ENCODE data around the gene UBE2D2. TPM values are rescaled to one million over a fixed set of nuclear protein-coding genes. Genes with fewer than 3 reads are reported as not detected.

The UBE2D2 gene
- total and polyA plus RNA-seq, 9 donors: 66.8 to 230 (median 117) TPM

DNA sequence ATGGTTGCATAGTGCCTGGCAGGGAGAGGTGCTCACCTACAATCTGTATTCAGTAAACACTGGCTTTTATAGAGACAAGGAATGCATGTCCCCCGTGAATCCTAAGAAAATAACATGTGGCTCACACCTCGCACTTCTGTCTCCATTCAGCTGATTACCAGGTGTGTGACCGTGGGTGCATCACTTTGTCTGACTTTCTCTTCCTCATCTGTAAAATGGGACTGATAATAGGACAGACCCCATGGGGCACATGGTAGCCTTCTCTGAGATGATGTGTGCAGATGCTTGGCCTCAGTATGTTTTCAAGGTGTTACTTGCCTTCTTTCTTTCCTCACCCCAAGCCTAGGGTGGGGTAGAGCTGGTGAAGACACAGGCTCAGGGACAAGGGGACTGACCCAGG, 93.3 kb downstream of the UBE2D2 start:
- H3K36me3 ChIP-seq: no peaks in the 10 kb centered on the region
- 91 to 97% (median 94%) methylated on average over 3 of the region's 3 CpGs for WGBS, 3 donors
- H3K27me3 ChIP-seq: peaks cover 2% of the 10 kb centered on the region
- no peak for DNase-seq
- H3K4me3 ChIP-seq: no peak overlapping the region
- TF ChIP-seq, protein P1, sequence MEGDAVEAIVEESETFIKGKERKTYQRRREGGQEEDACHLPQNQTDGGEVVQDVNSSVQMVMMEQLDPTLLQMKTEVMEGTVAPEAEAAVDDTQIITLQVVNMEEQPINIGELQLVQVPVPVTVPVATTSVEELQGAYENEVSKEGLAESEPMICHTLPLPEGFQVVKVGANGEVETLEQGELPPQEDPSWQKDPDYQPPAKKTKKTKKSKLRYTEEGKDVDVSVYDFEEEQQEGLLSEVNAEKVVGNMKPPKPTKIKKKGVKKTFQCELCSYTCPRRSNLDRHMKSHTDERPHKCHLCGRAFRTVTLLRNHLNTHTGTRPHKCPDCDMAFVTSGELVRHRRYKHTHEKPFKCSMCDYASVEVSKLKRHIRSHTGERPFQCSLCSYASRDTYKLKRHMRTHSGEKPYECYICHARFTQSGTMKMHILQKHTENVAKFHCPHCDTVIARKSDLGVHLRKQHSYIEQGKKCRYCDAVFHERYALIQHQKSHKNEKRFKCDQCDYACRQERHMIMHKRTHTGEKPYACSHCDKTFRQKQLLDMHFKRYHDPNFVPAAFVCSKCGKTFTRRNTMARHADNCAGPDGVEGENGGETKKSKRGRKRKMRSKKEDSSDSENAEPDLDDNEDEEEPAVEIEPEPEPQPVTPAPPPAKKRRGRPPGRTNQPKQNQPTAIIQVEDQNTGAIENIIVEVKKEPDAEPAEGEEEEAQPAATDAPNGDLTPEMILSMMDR (IDR thresholded peaks at IDR 0.05): no peak
- TF ChIP-seq EP300 (IDR thresholded peaks at IDR 0.05) (no peak), POLR2A (IDR thresholded peaks at IDR 0.05) (no peak)
- no peaks in the 10 kb centered on the region for H3K9me3 ChIP-seq
- intact Hi-C loops (cut with DNase I): no loop called here
- H3K4me1 ChIP-seq (ENCODE audit: insufficient read depth): peaks cover 26% of the 10 kb centered on the region
- no peak overlapping the region for H3K27ac ChIP-seq

DNA sequence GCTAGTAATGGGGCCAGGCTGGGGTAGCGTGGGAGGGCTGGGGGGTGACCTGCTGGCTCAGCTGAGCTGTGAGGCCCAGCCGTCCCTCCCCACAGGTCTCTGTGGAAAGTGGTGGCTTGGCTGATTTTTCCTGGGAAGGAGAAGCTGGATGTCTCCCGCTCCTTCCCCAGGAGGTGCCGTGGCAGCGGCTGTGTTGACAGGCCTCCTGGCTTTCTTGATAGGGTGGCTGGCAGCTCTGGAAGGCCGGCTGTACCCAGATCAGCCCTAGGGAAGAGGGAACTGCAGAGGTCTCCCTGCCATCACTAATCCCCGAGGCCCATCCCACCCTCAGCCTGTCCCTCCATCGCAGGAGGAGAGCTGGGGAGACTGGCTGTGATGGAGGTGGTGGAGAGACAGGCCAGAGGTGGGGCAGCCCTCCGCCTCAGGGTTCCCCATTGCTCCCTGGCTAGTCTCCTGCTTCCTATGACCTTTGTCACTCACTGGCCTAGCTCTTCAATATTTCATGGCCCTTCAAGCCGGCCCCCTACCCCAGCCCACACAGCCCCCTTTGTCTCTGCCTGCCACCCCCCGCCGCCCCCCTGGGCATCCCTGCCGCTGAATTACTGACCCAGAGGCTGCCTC, 93.8 kb downstream of the UBE2D2 start:
- H3K9me3 ChIP-seq: no peaks in the 10 kb centered on the region
- H3K36me3 ChIP-seq: no peaks in the 10 kb centered on the region
- TF ChIP-seq, protein P1 (IDR thresholded peaks at IDR 0.05): no peak
- no peak for TF ChIP-seq EP300 (IDR thresholded peaks at IDR 0.05)
- no peak for TF ChIP-seq POLR2A (IDR thresholded peaks at IDR 0.05)
- H3K27me3 ChIP-seq: peaks cover 2% of the 10 kb centered on the region
- peaks cover 24% of the 10 kb centered on the region for H3K4me1 ChIP-seq (ENCODE audit: insufficient read depth)
- DNase-seq: no peak
- H3K4me3 ChIP-seq: no peak overlapping the region
- H3K27ac ChIP-seq: peak overlapping the region in 1 of 2 donors; percentile 23
- WGBS, 3 donors: 85 to 91% (median 87%) methylated on average over 13 of the region's 13 CpGs
- intact Hi-C loops (cut with DNase I): no loop called here

DNA sequence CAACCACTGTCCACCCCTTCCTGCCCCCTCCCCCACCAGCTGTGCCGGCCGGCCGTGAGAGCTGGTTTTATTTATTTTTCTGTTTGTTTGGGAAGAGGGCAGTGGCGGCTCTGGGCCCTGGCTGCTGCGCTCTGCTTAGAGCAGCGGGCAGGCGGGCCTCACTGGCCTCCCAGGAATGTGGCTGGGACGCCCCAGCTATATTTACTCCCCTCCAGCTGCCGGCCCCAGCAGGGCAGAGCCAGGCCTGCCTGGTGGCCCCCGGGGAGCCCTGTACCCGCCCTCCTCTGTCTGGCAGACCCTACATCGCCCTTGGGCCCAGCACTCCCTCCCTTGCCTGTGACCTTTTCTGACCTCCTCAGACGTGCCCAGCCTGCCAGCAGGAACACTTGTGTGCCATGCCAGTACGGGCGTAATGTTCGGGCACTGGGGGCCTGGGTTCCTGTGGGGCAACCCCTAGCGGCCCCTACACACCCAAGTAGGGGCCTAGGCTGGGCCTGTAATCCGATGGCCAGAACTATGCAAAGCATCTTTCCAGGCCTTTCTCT, 94.7 kb downstream of the UBE2D2 start:
- TF ChIP-seq POLR2A (IDR thresholded peaks at IDR 0.05): no peak
- no peak for TF ChIP-seq EP300 (IDR thresholded peaks at IDR 0.05)
- H3K27ac ChIP-seq: peak overlapping the region in 1 of 2 donors; percentile 23
- 21 to 35% (median 29%) methylated on average over 17 to 18 of the region's 18 CpGs for WGBS, 3 donors
- H3K27me3 ChIP-seq: peaks cover 2% of the 10 kb centered on the region
- H3K4me3 ChIP-seq: no peak overlapping the region
- intact Hi-C loops (cut with DNase I): no loop called here
- peak in 1 of 5 donors; percentile 46 for DNase-seq
- H3K9me3 ChIP-seq: no peaks in the 10 kb centered on the region
- peaks cover 29% of the 10 kb centered on the region for H3K4me1 ChIP-seq (ENCODE audit: insufficient read depth)
- H3K36me3 ChIP-seq: no peaks in the 10 kb centered on the region

DNA sequence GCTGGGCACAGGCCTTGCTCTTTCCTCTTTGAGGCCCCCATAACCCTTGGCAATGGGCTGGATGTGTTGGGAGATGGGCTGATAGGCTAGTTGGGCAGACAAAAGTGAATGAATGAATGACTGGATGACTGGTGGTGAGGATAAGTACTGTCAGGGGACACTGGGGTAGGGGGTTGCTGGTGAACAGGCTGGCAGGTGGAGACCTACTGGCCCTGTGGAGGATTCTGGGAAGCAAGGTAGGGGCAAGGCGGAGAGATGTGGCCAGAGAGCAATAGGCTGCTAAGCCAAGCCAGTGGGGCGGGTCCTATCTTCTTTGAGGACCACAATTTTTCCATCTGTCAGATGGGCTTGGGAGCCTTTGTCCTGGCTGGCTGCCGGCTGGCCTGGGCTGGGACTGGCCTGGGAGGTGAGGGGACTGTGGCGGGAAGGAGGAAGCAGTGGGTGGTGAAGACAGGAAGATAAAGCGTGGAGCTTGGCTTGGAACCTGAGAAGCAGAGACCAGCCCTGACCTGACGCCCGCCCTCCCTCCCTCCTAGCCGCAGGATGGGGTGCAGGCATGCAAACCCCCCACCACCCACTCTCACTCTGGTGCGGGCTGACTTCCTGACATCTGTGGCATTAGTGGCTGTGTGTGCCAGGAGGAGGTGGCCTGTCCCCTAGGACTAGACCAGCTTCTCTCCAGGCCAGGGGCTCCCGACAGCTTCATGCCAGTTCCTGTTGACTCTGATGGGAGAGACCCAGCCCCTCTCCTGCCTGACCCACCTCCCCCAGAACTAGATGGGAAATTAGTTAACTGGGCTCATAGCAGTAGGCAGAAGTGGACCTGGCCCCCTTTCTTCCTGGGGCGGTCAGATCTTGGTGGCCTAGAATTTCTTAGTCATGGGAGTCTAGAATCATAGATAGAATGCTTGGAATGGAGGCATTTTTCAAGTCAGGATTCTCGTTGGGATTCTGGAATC, 96.5 kb downstream of the UBE2D2 start:
- intact Hi-C loops (cut with DNase I): no loop called here
- DNase-seq: no peak
- TF ChIP-seq POLR2A (IDR thresholded peaks at IDR 0.05) (no peak), EP300 (IDR thresholded peaks at IDR 0.05) (no peak)
- TF ChIP-seq, protein P1 (IDR thresholded peaks at IDR 0.05): no peak
- 66 to 76% (median 74%) methylated on average over 12 of the region's 12 CpGs for WGBS, 3 donors
- Histone ChIP-seq H3K36me3 (no peaks in the 10 kb centered on the region), H3K4me1 (ENCODE audit: insufficient read depth) (peaks cover 27% of the 10 kb centered on the region), H3K27me3 (peaks cover 2% of the 10 kb centered on the region), H3K4me3 (no peak overlapping the region), H3K9me3 (no peaks in the 10 kb centered on the region), H3K27ac (no peak overlapping the region)

All from ovary (tissue), 9 donors.